ENCODE results near the gene PBX3. TPM values are rescaled to one million over a fixed set of nuclear protein-coding genes. Genes with fewer than 3 reads are reported as not detected.

Gene PBX3
- total RNA-seq, 2 experiments from 2014 or later: 40.8 to 54.6 TPM

DNA sequence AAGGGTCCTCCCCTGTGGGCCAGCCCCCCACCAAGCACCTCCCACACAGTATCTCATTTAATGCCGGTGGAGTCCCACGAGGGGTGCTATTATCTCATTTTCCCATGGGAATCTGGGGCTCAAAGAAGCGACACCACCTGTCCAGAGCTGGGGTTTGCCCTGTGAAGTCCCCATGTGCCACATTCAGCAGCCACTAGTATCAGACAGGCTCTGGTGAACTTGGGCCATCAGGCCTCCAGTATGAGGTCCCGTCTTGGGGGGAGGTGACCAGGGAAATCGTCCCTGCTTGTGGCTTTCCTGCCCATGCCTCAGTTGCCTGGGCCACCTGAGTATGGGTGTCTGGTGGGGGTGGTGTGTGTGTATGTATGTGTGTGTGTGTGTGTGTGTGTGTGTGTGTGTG is 222.7 kb downstream of the PBX3 start:
- Histone ChIP-seq H3K4me2 (ENCODE audit: low read length) (no peak overlapping the region), H2AFZ (ENCODE audit: low read length) (no peak overlapping the region), H3K36me3 (ENCODE audit: insufficient read depth, low read length) (no peaks in the 10 kb centered on the region), H3K4me3 (ENCODE audit: low read depth, low read length, poor library complexity, severe bottlenecking) (no peak overlapping the region), H3K79me2 (ENCODE audit: insufficient read depth, low read depth, low read length) (no peaks in the 10 kb centered on the region), H3K4me1 (ENCODE audit: insufficient read depth, low read length, poor library complexity, severe bottlenecking) (no peaks in the 10 kb centered on the region), H3K9me2 (ENCODE audit: insufficient read depth, low read length) (no peaks in the 10 kb centered on the region), H3K27ac (ENCODE audit: low read depth, low read length, poor library complexity, severe bottlenecking) (no peak overlapping the region), H3K9me3 (ENCODE audit: low read length) (no peaks in the 10 kb centered on the region), H4K20me1 (ENCODE audit: insufficient read depth, low read length) (no peaks in the 10 kb centered on the region)
- no peak for DNase-seq (ENCODE audit: low spot score)
- CTCF ChIA-PET (ENCODE audit: unreplicated experiment): no interaction called here
- TF ChIP-seq EZH2phosphoT487 (IDR thresholded peaks at IDR 0.05; ENCODE audit: borderline replicate concordance, low read depth, low read length) (no peak), CTCF (conservative IDR thresholded peaks at IDR 0.05; ENCODE audit: low read length) (no peak)
- intact Hi-C loops (cut with micrococcal nuclease; ENCODE audit: unreplicated experiment): no loop called here
- no TSS peak for BruUV-seq (replicated peaks)
- POLR2A ChIA-PET: no interaction called here

- intact Hi-C loops (cut with micrococcal nuclease; ENCODE audit: unreplicated experiment): no loop called here
- H3K79me2 ChIP-seq (ENCODE audit: insufficient read depth, low read depth, low read length): no peaks in the 10 kb centered on the region
- no TSS peak for BruUV-seq (replicated peaks)
- no peaks in the 10 kb centered on the region for H3K9me3 ChIP-seq (ENCODE audit: low read length)
- CTCF ChIA-PET (ENCODE audit: unreplicated experiment): no interaction called here
- H3K36me3 ChIP-seq (ENCODE audit: insufficient read depth, low read length): no peaks in the 10 kb centered on the region
- H4K20me1 ChIP-seq (ENCODE audit: insufficient read depth, low read length): no peaks in the 10 kb centered on the region
- no peak overlapping the region for H2AFZ ChIP-seq (ENCODE audit: low read length)
- H3K27ac ChIP-seq (ENCODE audit: low read depth, low read length, poor library complexity, severe bottlenecking): no peak overlapping the region
- no peak for TF ChIP-seq EZH2phosphoT487 (IDR thresholded peaks at IDR 0.05; ENCODE audit: borderline replicate concordance, low read depth, low read length)
- no peak for TF ChIP-seq CTCF (conservative IDR thresholded peaks at IDR 0.05; ENCODE audit: low read length)
- no peak overlapping the region for H3K4me2 ChIP-seq (ENCODE audit: low read length)
- no peak for DNase-seq (ENCODE audit: low spot score)
- no peaks in the 10 kb centered on the region for H3K4me1 ChIP-seq (ENCODE audit: insufficient read depth, low read length, poor library complexity, severe bottlenecking)
- POLR2A ChIA-PET: no interaction called here
- no peak overlapping the region for H3K4me3 ChIP-seq (ENCODE audit: low read depth, low read length, poor library complexity, severe bottlenecking)
- H3K9me2 ChIP-seq (ENCODE audit: insufficient read depth, low read length): no peaks in the 10 kb centered on the region
Observed at GRCh38 chr9:125970340-125970739, 223.2 kb downstream of the PBX3 start.

DNA sequence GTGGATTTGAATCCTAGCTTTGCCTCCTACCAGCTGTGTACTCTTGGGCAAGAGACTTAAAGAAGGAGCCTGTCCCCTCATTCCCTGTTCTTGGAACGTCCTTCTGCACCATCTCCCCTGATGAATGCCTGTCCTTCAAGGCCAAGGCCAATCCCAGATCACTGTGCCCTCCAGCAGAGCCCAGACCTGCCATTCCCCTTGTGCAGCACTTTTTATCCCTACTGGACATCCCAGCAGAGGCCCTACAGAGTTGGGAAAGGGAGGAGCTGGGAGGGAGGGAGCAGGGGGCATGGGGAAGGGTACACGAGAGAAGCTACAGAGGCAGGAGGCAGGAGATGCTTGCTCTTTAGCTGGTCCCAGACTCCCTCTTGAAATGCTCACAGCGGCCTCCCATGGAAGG is 223.9 kb downstream of the PBX3 start:
- no peak for DNase-seq (ENCODE audit: low spot score)
- Histone ChIP-seq H2AFZ (ENCODE audit: low read length) (no peak overlapping the region), H3K4me1 (ENCODE audit: insufficient read depth, low read length, poor library complexity, severe bottlenecking) (no peaks in the 10 kb centered on the region), H3K9me2 (ENCODE audit: insufficient read depth, low read length) (no peaks in the 10 kb centered on the region), H3K4me3 (ENCODE audit: low read depth, low read length, poor library complexity, severe bottlenecking) (no peak overlapping the region), H3K79me2 (ENCODE audit: insufficient read depth, low read depth, low read length) (no peaks in the 10 kb centered on the region), H3K36me3 (ENCODE audit: insufficient read depth, low read length) (no peaks in the 10 kb centered on the region), H3K9me3 (ENCODE audit: low read length) (no peaks in the 10 kb centered on the region), H3K27ac (ENCODE audit: low read depth, low read length, poor library complexity, severe bottlenecking) (no peak overlapping the region), H4K20me1 (ENCODE audit: insufficient read depth, low read length) (no peaks in the 10 kb centered on the region), H3K4me2 (ENCODE audit: low read length) (no peak overlapping the region)
- ChIA-PET POLR2A (no interaction called here), CTCF (ENCODE audit: unreplicated experiment) (no interaction called here)
- BruUV-seq (replicated peaks): no TSS peak
- intact Hi-C loops (cut with micrococcal nuclease; ENCODE audit: unreplicated experiment): no loop called here
- no peak for TF ChIP-seq EZH2phosphoT487 (IDR thresholded peaks at IDR 0.05; ENCODE audit: borderline replicate concordance, low read depth, low read length)
- no peak for TF ChIP-seq CTCF (conservative IDR thresholded peaks at IDR 0.05; ENCODE audit: low read length)

All from OCI-LY7 (cell line).